Mammary epithelial cell (primary cell): Measurements from ENCODE around the gene DNAJC1.

ENCODE experiments used
- CTCF ChIP-seq, 2 donors: IDR thresholded peaks in 1 of 2; conservative IDR thresholded peaks in 1 of 2; 2 replicates each; pipeline ENCODE4 v1.5.1; 2011 to 2012; ENCODE audit warnings: inconsistent platforms in 2 of 2, low read length in 2 of 2, mild to moderate bottlenecking in 2 of 2, control low read depth in 1 of 2, low read depth in 1 of 2; ENCODE audit not compliant: insufficient read depth in 1 of 2; ENCODE audit errors: extremely low read depth in 1 of 2
- EZH2 ChIP-seq: IDR thresholded peaks from 2 replicates; pipeline ENCODE4 v1.6.1; 2012; ENCODE audit warnings: low read length, inconsistent platforms, borderline replicate concordance

- TF ChIP-seq CTCF (conservative IDR thresholded peaks at IDR 0.05 in 1 of 2, IDR thresholded peaks at IDR 0.05 in 1 of 2; ENCODE audit: extremely low read depth in 1 of 2, insufficient read depth in 1 of 2, low read depth in 1 of 2, low read length in 2 of 2) (no peak), EZH2 (no peak)
Observed at GRCh38 chr10:21771219-21771618, 232.3 kb downstream of the DNAJC1 start.
